ENCODE results near the gene YPEL5.

- TF ChIP-seq CTCF (IDR thresholded peaks at IDR 0.05) (no peak), POLR2A (IDR thresholded peaks at IDR 0.05) (no peak)
Observed at GRCh38 chr2:30108192-30108591, 38.6 kb upstream of the YPEL5 start.

Measured in transverse colon (tissue), 3 donors.